Activated naive CD4-positive, alpha-beta T cell treated with anti-CD3 and anti-CD28 coated beads, Interleukin-2, amount 50 U/mL, for 24 hours (primary cell): ENCODE measurements around the gene TET3.

ENCODE experiments used
- H3K27ac Mint-ChIP-seq: one replicate; pipeline ENCODE4 v1.8.0; 2021; ENCODE audit warnings: mild to moderate bottlenecking, mixed read lengths
- H3K27me3 Mint-ChIP-seq: one replicate; pipeline ENCODE4 v1.8.0; 2021; ENCODE audit warnings: mixed read lengths
- H3K36me3 Mint-ChIP-seq: one replicate; pipeline ENCODE4 v1.8.0; 2021; ENCODE audit warnings: mixed read lengths
- H3K4me1 Mint-ChIP-seq: one replicate; pipeline ENCODE4 v1.8.0; 2021; ENCODE audit warnings: mixed read lengths
- H3K4me3 Mint-ChIP-seq: one replicate; pipeline ENCODE4 v1.8.0; 2021; ENCODE audit warnings: mild to moderate bottlenecking, mixed read lengths
- H3K9me3 Mint-ChIP-seq: one replicate; pipeline ENCODE4 v1.8.0; 2021; ENCODE audit warnings: mixed read lengths

The TET3 gene

GRCh38 chr2:74003494-74004211 lies 18.9 kb downstream of the TET3 start:
- Mint-ChIP-seq H3K36me3 (peaks cover 5% of the 10 kb centered on the region), H3K4me3 (peak overlapping the region; percentile 88), H3K9me3 (no peaks in the 10 kb centered on the region), H3K27ac (peak overlapping the region; percentile 72), H3K4me1 (peaks cover 84% of the 10 kb centered on the region), H3K27me3 (no peaks in the 10 kb centered on the region)

- H3K36me3 Mint-ChIP-seq: peaks cover 5% of the 10 kb centered on the region
- no peaks in the 10 kb centered on the region for H3K9me3 Mint-ChIP-seq
- H3K27me3 Mint-ChIP-seq: no peaks in the 10 kb centered on the region
- H3K4me1 Mint-ChIP-seq: peaks cover 81% of the 10 kb centered on the region
- H3K27ac Mint-ChIP-seq: peak overlapping the region; percentile 62
- peak overlapping the region; percentile 61 for H3K4me3 Mint-ChIP-seq
These were observed 19.8 kb downstream of the TET3 start for GRCh38 chr2:74004212-74005182.

GRCh38 chr2:74005786-74006185 lies 21.1 kb downstream of the TET3 start:
- Mint-ChIP-seq H3K27ac (no peak overlapping the region), H3K4me3 (no peak overlapping the region), H3K4me1 (peaks cover 78% of the 10 kb centered on the region), H3K9me3 (no peaks in the 10 kb centered on the region), H3K36me3 (peaks cover 7% of the 10 kb centered on the region), H3K27me3 (no peaks in the 10 kb centered on the region)

- Mint-ChIP-seq H3K27ac (no peak overlapping the region), H3K9me3 (no peaks in the 10 kb centered on the region), H3K36me3 (peaks cover 5% of the 10 kb centered on the region), H3K4me3 (no peak overlapping the region), H3K27me3 (no peaks in the 10 kb centered on the region), H3K4me1 (peaks cover 74% of the 10 kb centered on the region)
These were observed 21.7 kb downstream of the TET3 start for GRCh38 chr2:74006459-74006858.

- no peak overlapping the region for H3K4me3 Mint-ChIP-seq
- H3K4me1 Mint-ChIP-seq: peaks cover 71% of the 10 kb centered on the region
- no peak overlapping the region for H3K27ac Mint-ChIP-seq
- H3K27me3 Mint-ChIP-seq: no peaks in the 10 kb centered on the region
- no peaks in the 10 kb centered on the region for H3K9me3 Mint-ChIP-seq
- peaks cover 5% of the 10 kb centered on the region for H3K36me3 Mint-ChIP-seq
These were observed 22.4 kb downstream of the TET3 start for GRCh38 chr2:74007121-74007520.

GRCh38 chr2:74007711-74008110 lies 23.0 kb downstream of the TET3 start:
- Mint-ChIP-seq H3K27ac (no peak overlapping the region), H3K36me3 (peaks cover 5% of the 10 kb centered on the region), H3K9me3 (no peaks in the 10 kb centered on the region), H3K4me3 (no peak overlapping the region), H3K4me1 (peaks cover 76% of the 10 kb centered on the region), H3K27me3 (no peaks in the 10 kb centered on the region)

GRCh38 chr2:74008761-74009395 lies 24.2 kb downstream of the TET3 start:
- H3K4me3 Mint-ChIP-seq: no peak overlapping the region
- no peak overlapping the region for H3K27ac Mint-ChIP-seq
- peaks cover 5% of the 10 kb centered on the region for H3K36me3 Mint-ChIP-seq
- H3K9me3 Mint-ChIP-seq: no peaks in the 10 kb centered on the region
- H3K27me3 Mint-ChIP-seq: no peaks in the 10 kb centered on the region
- peaks cover 76% of the 10 kb centered on the region for H3K4me1 Mint-ChIP-seq

- peaks cover 5% of the 10 kb centered on the region for H3K36me3 Mint-ChIP-seq
- no peaks in the 10 kb centered on the region for H3K9me3 Mint-ChIP-seq
- no peak overlapping the region for H3K4me3 Mint-ChIP-seq
- H3K4me1 Mint-ChIP-seq: peaks cover 73% of the 10 kb centered on the region
- H3K27me3 Mint-ChIP-seq: no peaks in the 10 kb centered on the region
- peak overlapping the region; percentile 79 for H3K27ac Mint-ChIP-seq
These were observed 24.9 kb downstream of the TET3 start for GRCh38 chr2:74009577-74009976.

- Mint-ChIP-seq H3K27ac (no peak overlapping the region), H3K9me3 (no peaks in the 10 kb centered on the region), H3K4me1 (peaks cover 72% of the 10 kb centered on the region), H3K36me3 (peaks cover 3% of the 10 kb centered on the region), H3K27me3 (no peaks in the 10 kb centered on the region), H3K4me3 (no peak overlapping the region)
These were observed 25.4 kb downstream of the TET3 start for GRCh38 chr2:74010087-74010541.

- Mint-ChIP-seq H3K9me3 (no peaks in the 10 kb centered on the region), H3K27me3 (no peaks in the 10 kb centered on the region), H3K27ac (no peak overlapping the region), H3K4me1 (peaks cover 63% of the 10 kb centered on the region), H3K36me3 (peaks cover 2% of the 10 kb centered on the region), H3K4me3 (no peak overlapping the region)
These were observed 26.5 kb downstream of the TET3 start for GRCh38 chr2:74011246-74011645.

- Mint-ChIP-seq H3K36me3 (peaks cover 7% of the 10 kb centered on the region), H3K27me3 (no peaks in the 10 kb centered on the region), H3K4me3 (no peak overlapping the region), H3K9me3 (no peaks in the 10 kb centered on the region), H3K4me1 (peaks cover 63% of the 10 kb centered on the region), H3K27ac (no peak overlapping the region)
These were observed 30.1 kb downstream of the TET3 start for GRCh38 chr2:74014813-74015212.

- Mint-ChIP-seq H3K27me3 (no peaks in the 10 kb centered on the region), H3K4me3 (no peak overlapping the region), H3K4me1 (peaks cover 74% of the 10 kb centered on the region), H3K27ac (peak overlapping the region; percentile 4), H3K9me3 (no peaks in the 10 kb centered on the region), H3K36me3 (peaks cover 7% of the 10 kb centered on the region)
These were observed 32.5 kb downstream of the TET3 start for GRCh38 chr2:74017223-74017622.

- Mint-ChIP-seq H3K4me1 (peaks cover 74% of the 10 kb centered on the region), H3K36me3 (peaks cover 7% of the 10 kb centered on the region), H3K27ac (no peak overlapping the region), H3K4me3 (no peak overlapping the region), H3K27me3 (no peaks in the 10 kb centered on the region), H3K9me3 (no peaks in the 10 kb centered on the region)
These were observed 34.8 kb downstream of the TET3 start for GRCh38 chr2:74019516-74019915.

- Mint-ChIP-seq H3K4me1 (peaks cover 77% of the 10 kb centered on the region), H3K27me3 (no peaks in the 10 kb centered on the region), H3K27ac (peak overlapping the region; percentile 76), H3K4me3 (no peak overlapping the region), H3K9me3 (no peaks in the 10 kb centered on the region), H3K36me3 (peaks cover 7% of the 10 kb centered on the region)
These were observed 36.1 kb downstream of the TET3 start for GRCh38 chr2:74020702-74021406.

- no peak overlapping the region for H3K27ac Mint-ChIP-seq
- peaks cover 78% of the 10 kb centered on the region for H3K4me1 Mint-ChIP-seq
- peaks cover 7% of the 10 kb centered on the region for H3K36me3 Mint-ChIP-seq
- H3K4me3 Mint-ChIP-seq: peak overlapping the region; percentile 23
- no peaks in the 10 kb centered on the region for H3K27me3 Mint-ChIP-seq
- no peaks in the 10 kb centered on the region for H3K9me3 Mint-ChIP-seq
These were observed 36.7 kb downstream of the TET3 start for GRCh38 chr2:74021407-74021755.
